Lower leg skin (tissue), 4 donors: Measurements from ENCODE around the gene TIMP4. TPM values are rescaled to one million over a fixed set of nuclear protein-coding genes. Genes with fewer than 3 reads are reported as not detected.

Source experiments
- DNase-seq, 2 donors: peaks; one replicate each; pipeline ENCODE4 v3.0.0-alpha.2; 2019; ENCODE audit warnings: low spot score in 2 of 2
- H3K4me3 ChIP-seq: fragments of 200-600 bp; sonication (generic); 2 replicates; pipeline ENCODE4 v1.5.1; 2017; ENCODE audit warnings: mild to moderate bottlenecking, low read depth; ENCODE audit not compliant: poor library complexity, severe bottlenecking
- CTCF ChIP-seq, 3 donors: fragments of 450-650 bp; IDR thresholded peaks; one replicate each; pipeline ENCODE4 v1.5.1; 2016; ENCODE audit warnings: antibody characterized with exemption in 3 of 3, mild to moderate bottlenecking in 3 of 3, moderate library complexity in 2 of 3
- POLR2A ChIP-seq, 2 donors: fragments of 450-650 bp; IDR thresholded peaks; one replicate each; pipeline ENCODE4 v1.6.1; 2016 to 2017; ENCODE audit warnings: antibody characterized with exemption in 2 of 2, mild to moderate bottlenecking in 1 of 2, moderate library complexity in 1 of 2
- WGBS, 2 donors: methylation state at CpG; one replicate each; pipeline ENCODE4 v1.1.5; 2018; 5-methylcytosine and 5-hydroxymethylcytosine counted together
- intact Hi-C: fragments of 100-400 bp; cut with DNase I; formaldehyde crosslinking; loops from one replicate; pipeline ENCODE4 v1.15.0; 2023; ENCODE audit warnings: low total_unique reads
- total RNA-seq, 4 donors: library from RNA; depleted of rRNA; stranded (reverse); fragments of >200 nt; gene quantifications; one replicate each; pipeline ENCODE4 v1.1.0, GENCODE V29; 2016

TIMP4 gene
- total RNA-seq, 4 donors from 2014 or later, result 5.2 to 16.5 (median 14.4) TPM

GRCh38 chr3:12135029-12135657, 23.6 kb downstream of the TIMP4 start:
- WGBS, 2 donors, result 0 to 10% methylated on average over 3 of the region's 3 CpGs
- TF ChIP-seq CTCF (IDR thresholded peaks at IDR 0.05) (peak in 1 of 3 donors; percentile 82), POLR2A (IDR thresholded peaks at IDR 0.05) (no peak)
- peak; percentile 61 to 96 for DNase-seq
- intact Hi-C loops, result loop anchor here (5.0 kb wide), 2 partner anchors 42 to 342 kb away; no protein-coding TSS in a partner anchor
- H3K4me3 ChIP-seq, result no peak overlapping the region

GRCh38 chr3:12132881-12133280, 25.8 kb downstream of the TIMP4 start:
- TF ChIP-seq CTCF (IDR thresholded peaks at IDR 0.05) (no peak), POLR2A (IDR thresholded peaks at IDR 0.05) (no peak)
- no peak for DNase-seq
- intact Hi-C loops, result no loop called here
- H3K4me3 ChIP-seq, result no peak overlapping the region
- WGBS, 2 donors, result 23 to 43% methylated on average over 1 of the region's 1 CpG

GRCh38 chr3:12131351-12132090, 27.2 kb downstream of the TIMP4 start:
- WGBS, 2 donors, result 75 to 81% methylated on average over 3 of the region's 3 CpGs
- intact Hi-C loops, result no loop called here

GRCh38 chr3:12127391-12127790, 31.3 kb downstream of the TIMP4 start:
- no peak overlapping the region for H3K4me3 ChIP-seq
- TF ChIP-seq POLR2A (IDR thresholded peaks at IDR 0.05), result no peak
- TF ChIP-seq CTCF (IDR thresholded peaks at IDR 0.05), result no peak
- 68 to 70% methylated on average over 1 of the region's 1 CpG for WGBS, 2 donors
- intact Hi-C loops, result no loop called here
- no peak for DNase-seq

More at GRCh38 chr3:12131351-12132090, 27.2 kb downstream of the TIMP4 start:
- DNase-seq, result no peak
- no peak overlapping the region for H3K4me3 ChIP-seq
- no peak for TF ChIP-seq CTCF (IDR thresholded peaks at IDR 0.05)
- TF ChIP-seq POLR2A (IDR thresholded peaks at IDR 0.05), result no peak

- H3K4me3 ChIP-seq, result no peak overlapping the region
- DNase-seq, result no peak
- intact Hi-C loops, result no loop called here
- TF ChIP-seq CTCF (IDR thresholded peaks at IDR 0.05) (no peak), POLR2A (IDR thresholded peaks at IDR 0.05) (no peak)
- 85 to 91% methylated on average over 1 of the region's 1 CpG for WGBS, 2 donors
Measured at GRCh38 chr3:12125772-12126171, 32.9 kb downstream of the TIMP4 start.
